ENCODE results near the gene UBE2J1. TPM values are rescaled to one million over a fixed set of nuclear protein-coding genes. Genes with fewer than 3 reads are reported as not detected.
"Not testable (repeated sequence)": the region's sequence is repeated elsewhere in the genome, so short reads cannot be mapped to it uniquely, and the experiment has no call there.

The UBE2J1 gene
- polyA plus RNA-seq, 1 donor (not counting 4 experiments of a cell fraction or from before 2014, with no cell fraction given) = 26.7 TPM

DNA sequence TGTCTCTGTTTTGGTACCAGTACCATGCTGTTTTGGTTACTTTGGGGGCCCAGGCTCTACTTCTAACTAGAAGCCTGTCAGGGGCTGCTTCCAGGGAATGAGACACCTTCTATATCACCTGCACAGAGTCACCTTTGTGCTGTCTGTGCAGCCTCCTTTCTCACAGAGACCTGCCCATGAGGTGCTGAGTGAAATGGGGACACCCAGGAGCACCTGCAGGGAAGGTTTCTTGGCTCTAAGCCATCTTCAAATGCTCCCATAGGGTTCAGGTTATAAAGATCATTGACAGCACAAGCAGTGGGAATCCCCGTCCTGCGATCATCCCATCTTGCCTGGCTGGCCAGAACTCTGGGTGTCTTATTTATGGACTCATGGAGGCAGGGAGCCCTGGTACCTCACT lies 56.5 kb downstream of the UBE2J1 start:
- Histone ChIP-seq H3K4me3 (ENCODE audit: control insufficient read depth in 2 of 3, extremely low read depth in 1 of 3, insufficient read depth in 2 of 3, low read depth in 1 of 3, low read length in 3 of 3) (no peak overlapping the region), H3K9me1 (ENCODE audit: control insufficient read depth, extremely low read depth, insufficient read depth, low read length) (no peaks in the 10 kb centered on the region), H3K4me2 (ENCODE audit: control insufficient read depth, extremely low read depth, insufficient read depth, low read depth, low read length) (no peak overlapping the region), H3K4me1 (ENCODE audit: control insufficient read depth, extremely low read depth, insufficient read depth, low read length) (no peaks in the 10 kb centered on the region), H2AFZ (ENCODE audit: control insufficient read depth, low read length) (no peak overlapping the region), H3K79me2 (ENCODE audit: control insufficient read depth, insufficient read depth, low read length) (no peaks in the 10 kb centered on the region), H3K27me3 (ENCODE audit: control insufficient read depth, extremely low read depth, insufficient read depth, low read length) (peaks cover 49% of the 10 kb centered on the region), H4K20me1 (ENCODE audit: control insufficient read depth, extremely low read depth, insufficient read depth, low read length) (peaks cover 4% of the 10 kb centered on the region), H3K36me3 (ENCODE audit: control insufficient read depth in 2 of 2, extremely low read depth in 1 of 2, insufficient read depth in 2 of 2, low read length in 2 of 2) (no peaks in the 10 kb centered on the region), H3K27ac (ENCODE audit: control insufficient read depth, insufficient read depth, low read length) (no peak overlapping the region), H3K9ac (ENCODE audit: control insufficient read depth, extremely low read depth, insufficient read depth, low read length) (no peak overlapping the region), H3K9me3 (ENCODE audit: control insufficient read depth, low read depth, low read length) (no peaks in the 10 kb centered on the region)
- TF ChIP-seq, protein P1, sequence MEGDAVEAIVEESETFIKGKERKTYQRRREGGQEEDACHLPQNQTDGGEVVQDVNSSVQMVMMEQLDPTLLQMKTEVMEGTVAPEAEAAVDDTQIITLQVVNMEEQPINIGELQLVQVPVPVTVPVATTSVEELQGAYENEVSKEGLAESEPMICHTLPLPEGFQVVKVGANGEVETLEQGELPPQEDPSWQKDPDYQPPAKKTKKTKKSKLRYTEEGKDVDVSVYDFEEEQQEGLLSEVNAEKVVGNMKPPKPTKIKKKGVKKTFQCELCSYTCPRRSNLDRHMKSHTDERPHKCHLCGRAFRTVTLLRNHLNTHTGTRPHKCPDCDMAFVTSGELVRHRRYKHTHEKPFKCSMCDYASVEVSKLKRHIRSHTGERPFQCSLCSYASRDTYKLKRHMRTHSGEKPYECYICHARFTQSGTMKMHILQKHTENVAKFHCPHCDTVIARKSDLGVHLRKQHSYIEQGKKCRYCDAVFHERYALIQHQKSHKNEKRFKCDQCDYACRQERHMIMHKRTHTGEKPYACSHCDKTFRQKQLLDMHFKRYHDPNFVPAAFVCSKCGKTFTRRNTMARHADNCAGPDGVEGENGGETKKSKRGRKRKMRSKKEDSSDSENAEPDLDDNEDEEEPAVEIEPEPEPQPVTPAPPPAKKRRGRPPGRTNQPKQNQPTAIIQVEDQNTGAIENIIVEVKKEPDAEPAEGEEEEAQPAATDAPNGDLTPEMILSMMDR (optimal IDR thresholded peaks at IDR 0.05 in 1 of 3, IDR thresholded peaks at IDR 0.05 in 1 of 3, conservative IDR thresholded peaks at IDR 0.05 in 1 of 3; ENCODE audit: extremely low read depth in 1 of 3, insufficient read depth in 2 of 3, low read length in 3 of 3) = no peak
- no peak for TF ChIP-seq EZH2 (IDR thresholded peaks at IDR 0.05; ENCODE audit: low read length)
- DNase-seq (ENCODE audit: low read depth, low spot score) (no peak), FAIRE-seq (no peak)
- dilution Hi-C loops (cut with MboI; ENCODE audit: extremely low pct_ligation_motif_present, low sequenced_read_pairs) = no loop called here

DNA sequence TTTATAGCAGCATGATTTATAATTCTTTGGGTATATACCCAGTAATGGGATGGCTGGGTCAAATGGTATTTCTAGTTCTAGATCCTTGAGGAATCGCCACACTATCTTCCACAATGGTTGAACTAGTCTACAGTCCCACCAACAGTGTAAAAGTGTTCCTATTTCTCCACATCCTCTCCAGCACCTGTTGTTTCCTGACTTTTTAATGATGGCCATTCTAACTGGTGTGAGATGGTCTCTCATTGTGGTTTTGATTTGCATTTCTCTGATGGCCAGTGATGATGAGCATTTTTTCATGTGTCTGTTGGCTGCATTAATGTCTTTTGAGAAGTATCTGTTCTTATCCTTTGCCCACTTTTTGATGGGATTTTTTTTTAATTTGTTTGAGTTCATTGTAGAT lies 57.4 kb downstream of the UBE2J1 start:
- H3K4me1 ChIP-seq (ENCODE audit: control insufficient read depth, extremely low read depth, insufficient read depth, low read length); H4K20me1 ChIP-seq (ENCODE audit: control insufficient read depth, extremely low read depth, insufficient read depth, low read length); H3K9ac ChIP-seq (ENCODE audit: control insufficient read depth, extremely low read depth, insufficient read depth, low read length); H3K4me2 ChIP-seq (ENCODE audit: control insufficient read depth, extremely low read depth, insufficient read depth, low read depth, low read length); H3K4me3 ChIP-seq (ENCODE audit: control insufficient read depth in 2 of 3, extremely low read depth in 1 of 3, insufficient read depth in 2 of 3, low read depth in 1 of 3, low read length in 3 of 3); DNase-seq (ENCODE audit: low read depth, low spot score); dilution Hi-C loops (cut with MboI; ENCODE audit: extremely low pct_ligation_motif_present, low sequenced_read_pairs); H3K79me2 ChIP-seq (ENCODE audit: control insufficient read depth, insufficient read depth, low read length); H2AFZ ChIP-seq (ENCODE audit: control insufficient read depth, low read length); H3K27ac ChIP-seq (ENCODE audit: control insufficient read depth, insufficient read depth, low read length); H3K36me3 ChIP-seq (ENCODE audit: control insufficient read depth in 2 of 2, extremely low read depth in 1 of 2, insufficient read depth in 2 of 2, low read length in 2 of 2); H3K9me3 ChIP-seq (ENCODE audit: control insufficient read depth, low read depth, low read length); FAIRE-seq; H3K9me1 ChIP-seq (ENCODE audit: control insufficient read depth, extremely low read depth, insufficient read depth, low read length): not testable (repeated sequence)
- peaks cover 54% of the 10 kb centered on the region for H3K27me3 ChIP-seq (ENCODE audit: control insufficient read depth, extremely low read depth, insufficient read depth, low read length)

GRCh38 chr6:89291256-89291819 lies 61.2 kb downstream of the UBE2J1 start:
- no peak for FAIRE-seq
- Histone ChIP-seq H3K4me1 (ENCODE audit: control insufficient read depth, extremely low read depth, insufficient read depth, low read length) (no peaks in the 10 kb centered on the region), H3K36me3 (ENCODE audit: control insufficient read depth in 2 of 2, extremely low read depth in 1 of 2, insufficient read depth in 2 of 2, low read length in 2 of 2) (no peaks in the 10 kb centered on the region), H3K9me3 (ENCODE audit: control insufficient read depth, low read depth, low read length) (no peaks in the 10 kb centered on the region), H3K27me3 (ENCODE audit: control insufficient read depth, extremely low read depth, insufficient read depth, low read length) (peaks cover 58% of the 10 kb centered on the region), H2AFZ (ENCODE audit: control insufficient read depth, low read length) (no peak overlapping the region), H3K4me2 (ENCODE audit: control insufficient read depth, extremely low read depth, insufficient read depth, low read depth, low read length) (no peak overlapping the region), H3K4me3 (ENCODE audit: control insufficient read depth in 2 of 3, extremely low read depth in 1 of 3, insufficient read depth in 2 of 3, low read depth in 1 of 3, low read length in 3 of 3) (no peak overlapping the region), H3K9me1 (ENCODE audit: control insufficient read depth, extremely low read depth, insufficient read depth, low read length) (no peaks in the 10 kb centered on the region), H3K27ac (ENCODE audit: control insufficient read depth, insufficient read depth, low read length) (no peak overlapping the region), H3K79me2 (ENCODE audit: control insufficient read depth, insufficient read depth, low read length) (no peaks in the 10 kb centered on the region), H3K9ac (ENCODE audit: control insufficient read depth, extremely low read depth, insufficient read depth, low read length) (no peak overlapping the region), H4K20me1 (ENCODE audit: control insufficient read depth, extremely low read depth, insufficient read depth, low read length) (no peaks in the 10 kb centered on the region)
- DNase-seq (ENCODE audit: low read depth, low spot score) = no peak
- dilution Hi-C loops (cut with MboI; ENCODE audit: extremely low pct_ligation_motif_present, low sequenced_read_pairs) = no loop called here
- TF ChIP-seq, protein P1 (optimal IDR thresholded peaks at IDR 0.05 in 1 of 3, IDR thresholded peaks at IDR 0.05 in 1 of 3, conservative IDR thresholded peaks at IDR 0.05 in 1 of 3; ENCODE audit: extremely low read depth in 1 of 3, insufficient read depth in 2 of 3, low read length in 3 of 3) = no peak
- no peak for TF ChIP-seq EZH2 (IDR thresholded peaks at IDR 0.05; ENCODE audit: low read length)
